Neural progenitor cell (in vitro differentiated cells): ENCODE data around the gene CEACAM16.

Source experiments
- EZH2 ChIP-seq: fragments of 200-600 bp; sonication (generic); IDR thresholded peaks from 2 replicates; pipeline ENCODE4 v1.6.1; 2017; ENCODE audit warnings: antibody characterized with exemption, mild to moderate bottlenecking, moderate library complexity
- EZH2phosphoT487 ChIP-seq: fragments of 200-600 bp; sonication (generic); IDR thresholded peaks from 2 replicates; pipeline ENCODE4 v1.6.1; 2017; ENCODE audit warnings: antibody characterized with exemption
- TF ChIP-seq, protein P1 (sequence below): fragments of 200-600 bp; sonication (generic); IDR thresholded peaks from 2 replicates; pipeline ENCODE4 v1.5.1; 2017; ENCODE audit warnings: antibody characterized with exemption, mild to moderate bottlenecking

- TF ChIP-seq, protein P1, sequence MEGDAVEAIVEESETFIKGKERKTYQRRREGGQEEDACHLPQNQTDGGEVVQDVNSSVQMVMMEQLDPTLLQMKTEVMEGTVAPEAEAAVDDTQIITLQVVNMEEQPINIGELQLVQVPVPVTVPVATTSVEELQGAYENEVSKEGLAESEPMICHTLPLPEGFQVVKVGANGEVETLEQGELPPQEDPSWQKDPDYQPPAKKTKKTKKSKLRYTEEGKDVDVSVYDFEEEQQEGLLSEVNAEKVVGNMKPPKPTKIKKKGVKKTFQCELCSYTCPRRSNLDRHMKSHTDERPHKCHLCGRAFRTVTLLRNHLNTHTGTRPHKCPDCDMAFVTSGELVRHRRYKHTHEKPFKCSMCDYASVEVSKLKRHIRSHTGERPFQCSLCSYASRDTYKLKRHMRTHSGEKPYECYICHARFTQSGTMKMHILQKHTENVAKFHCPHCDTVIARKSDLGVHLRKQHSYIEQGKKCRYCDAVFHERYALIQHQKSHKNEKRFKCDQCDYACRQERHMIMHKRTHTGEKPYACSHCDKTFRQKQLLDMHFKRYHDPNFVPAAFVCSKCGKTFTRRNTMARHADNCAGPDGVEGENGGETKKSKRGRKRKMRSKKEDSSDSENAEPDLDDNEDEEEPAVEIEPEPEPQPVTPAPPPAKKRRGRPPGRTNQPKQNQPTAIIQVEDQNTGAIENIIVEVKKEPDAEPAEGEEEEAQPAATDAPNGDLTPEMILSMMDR: no peak
- TF ChIP-seq EZH2phosphoT487 (no peak), EZH2 (no peak)
Measured at GRCh38 chr19:44719262-44719701, 20.3 kb downstream of the CEACAM16 start.
